Small intestine (tissue), 7 donors: ENCODE data around the gene TBL3. TPM values are rescaled to one million over a fixed set of nuclear protein-coding genes. Genes with fewer than 3 reads are reported as not detected.
"Not testable (repeated sequence)": the region's sequence is repeated elsewhere in the genome, so short reads cannot be mapped to it uniquely, and the experiment has no call there.

ENCODE experiments used
- DNase-seq, 2 donors: peaks; one replicate each; pipeline versions ENCODE4 v3.0.0 to v3.0.0-alpha.2; 2013
- FAIRE-seq: peaks from 2 replicates; lab custom pipeline; 2012; peaks lifted over from hg19 to GRCh38; lab: Jason Lieb, UNC
- H3K27ac ChIP-seq, 3 donors: one replicate each; pipeline ENCODE4 v1.5.1; 2013; ENCODE audit warnings: low read length in 2 of 3, mild to moderate bottlenecking in 2 of 3, control low read depth in 1 of 3, inconsistent platforms in 1 of 3, low read depth in 1 of 3, moderate library complexity in 1 of 3
- H3K27me3 ChIP-seq, 3 donors: one replicate each; pipeline ENCODE4 v1.6.1; 2013; ENCODE audit warnings: low read length in 3 of 3, inconsistent platforms in 1 of 3; ENCODE audit not compliant: control insufficient read depth in 3 of 3, insufficient read depth in 3 of 3
- H3K36me3 ChIP-seq, 3 donors: one replicate each; pipeline ENCODE4 v1.6.1; 2013; ENCODE audit warnings: low read length in 3 of 3, inconsistent platforms in 1 of 3, low read depth in 1 of 3, mild to moderate bottlenecking in 1 of 3, moderate library complexity in 1 of 3; ENCODE audit not compliant: control insufficient read depth in 3 of 3, insufficient read depth in 2 of 3
- H3K4me1 ChIP-seq, 3 donors: one replicate each; pipeline ENCODE4 v1.6.1; 2013; ENCODE audit warnings: low read length in 2 of 3, inconsistent platforms in 1 of 3, low read depth in 1 of 3, mild to moderate bottlenecking in 1 of 3, moderate library complexity in 1 of 3; ENCODE audit not compliant: control insufficient read depth in 3 of 3, insufficient read depth in 2 of 3
- H3K4me3 ChIP-seq, 3 donors: one replicate each; pipeline ENCODE4 v1.5.1; 2013; ENCODE audit warnings: low read length in 3 of 3, control low read depth in 1 of 3, inconsistent platforms in 1 of 3, low read depth in 1 of 3, mild to moderate bottlenecking in 1 of 3, moderate library complexity in 1 of 3
- H3K9me3 ChIP-seq, 2 donors: one replicate each; pipeline ENCODE4 v1.6.1; 2013; ENCODE audit warnings: low read depth in 1 of 2, low read length in 1 of 2; ENCODE audit not compliant: control insufficient read depth in 2 of 2, insufficient read depth in 1 of 2
- WGBS, 3 donors: extraction: QIAGEN DNeasy Blood & Tissue Kit; methylation state at CpG; one replicate each; pipeline ENCODE4 v1.1.7; 2013; 5-methylcytosine and 5-hydroxymethylcytosine counted together
- polyA plus RNA-seq, 4 donors: library from polyadenylated mRNA; stranded (reverse) in 3 of 4; unstranded in 1 of 4; fragments of 200-250 nt in 3 of 4; fragments of 120-200 nt in 1 of 4; gene quantifications; one replicate each; pipeline versions ENCODE4 v1.2.1 to v1.2.3, GENCODE V29; 2013
- donor health status: healthy with polysubstance abuse.
- donor health status: control.
- donor health status: control.
- donor health status: Bipolar disorder and iron deficiency.
- donor health status: healthy.

TBL3 gene
- polyA plus RNA-seq, 4 donors: 34.1 to 49.7 (median 45.6) TPM

DNA sequence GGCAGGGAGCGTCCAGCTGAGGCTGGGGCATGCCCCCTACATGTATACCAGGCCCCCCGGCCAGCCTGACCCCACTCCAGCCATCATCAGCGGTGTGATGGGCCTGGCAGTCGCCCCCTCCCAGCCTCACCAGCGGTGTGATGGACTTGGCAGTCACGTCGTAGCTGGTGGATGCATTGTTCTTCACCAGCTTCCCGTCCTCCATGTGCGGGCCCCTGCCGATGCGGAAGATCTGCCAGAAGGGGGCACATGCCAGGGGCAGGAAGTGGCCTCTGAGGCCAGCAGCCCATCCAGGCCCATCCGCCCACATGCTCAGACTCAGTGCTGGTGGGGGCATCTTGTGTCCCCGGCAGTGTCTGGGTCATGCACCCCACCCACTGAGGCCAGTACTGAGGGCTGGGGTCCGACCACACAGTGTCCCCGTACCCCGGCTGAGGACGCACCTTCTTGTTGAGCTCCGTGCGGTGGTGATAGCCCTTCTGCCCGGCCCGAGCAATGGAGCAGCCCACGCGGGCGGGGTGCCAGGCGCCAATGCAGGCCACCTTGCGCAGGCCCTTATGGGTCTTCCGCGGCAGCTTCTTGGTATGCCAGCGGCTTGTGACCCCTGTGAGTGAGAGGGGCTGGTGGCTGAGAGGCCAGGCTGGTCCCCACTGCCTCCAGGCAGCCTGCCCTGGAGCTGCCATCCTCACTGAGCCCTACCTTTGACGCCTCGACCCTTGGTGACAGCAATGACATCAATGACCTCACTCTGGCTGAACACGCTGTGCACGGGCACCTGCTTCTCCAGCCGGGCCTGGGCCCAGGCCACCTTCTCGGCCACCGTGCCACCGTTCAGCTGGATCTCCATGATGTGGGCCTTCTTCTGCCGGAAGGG, 25.1 kb upstream of the TBL3 start:
- H3K9me3 ChIP-seq: no peaks in the 10 kb centered on the region
- no peak overlapping the region for H3K4me3 ChIP-seq
- no peak for DNase-seq
- H3K27me3 ChIP-seq: no peaks in the 10 kb centered on the region
- H3K4me1 ChIP-seq: peaks cover 0 to 10% (median 0%) of the 10 kb centered on the region in 3 donors
- H3K36me3 ChIP-seq: no peaks in the 10 kb centered on the region
- H3K27ac ChIP-seq: no peak overlapping the region
- FAIRE-seq: no peak
- WGBS, 3 donors: 86 to 90% (median 89%) methylated on average over 30 to 38 of the region's 38 CpGs

- DNase-seq (no peak), FAIRE-seq (no peak)
- H3K36me3 ChIP-seq: no peaks in the 10 kb centered on the region
- no peaks in the 10 kb centered on the region for H3K9me3 ChIP-seq
- H3K27ac ChIP-seq: no peak overlapping the region
- no peak overlapping the region for H3K4me3 ChIP-seq
- no peaks in the 10 kb centered on the region for H3K27me3 ChIP-seq
- peaks cover 0 to 4% (median 0%) of the 10 kb centered on the region in 3 donors for H3K4me1 ChIP-seq
- 84 to 92% (median 90%) methylated on average over 9 of the region's 9 CpGs for WGBS, 3 donors
These were observed 24.5 kb upstream of the TBL3 start for GRCh38 chr16:1947369-1947670.

DNA sequence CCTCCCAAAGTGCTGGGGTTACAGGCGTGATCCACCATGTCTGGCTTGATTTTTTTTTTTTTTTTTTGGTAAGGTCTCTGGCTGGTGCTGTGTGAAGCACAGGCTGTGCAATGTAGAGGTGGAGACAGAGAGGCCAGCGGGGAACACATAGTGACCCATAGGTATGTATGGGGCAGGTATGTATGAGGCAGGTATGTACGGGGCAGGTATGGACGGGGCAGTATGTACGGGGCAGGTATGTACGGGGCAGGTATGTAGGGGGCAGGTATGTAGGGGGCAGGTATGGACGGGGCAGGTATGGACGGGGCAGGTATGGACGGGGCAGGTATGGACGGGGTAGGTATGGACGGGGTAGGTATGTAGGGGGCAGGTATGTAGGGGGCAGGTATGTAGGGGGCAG, 22.3 kb upstream of the TBL3 start:
- H3K4me3 ChIP-seq: no peak overlapping the region
- WGBS, 3 donors: 91 to 95% (median 93%) methylated on average over 11 of the region's 11 CpGs
- no peak for FAIRE-seq
- no peak for DNase-seq
- no peaks in the 10 kb centered on the region for H3K36me3 ChIP-seq
- peaks cover 0 to 3% (median 0%) of the 10 kb centered on the region in 3 donors for H3K27me3 ChIP-seq
- no peaks in the 10 kb centered on the region for H3K9me3 ChIP-seq
- H3K4me1 ChIP-seq: no peaks in the 10 kb centered on the region
- no peak overlapping the region for H3K27ac ChIP-seq

DNA sequence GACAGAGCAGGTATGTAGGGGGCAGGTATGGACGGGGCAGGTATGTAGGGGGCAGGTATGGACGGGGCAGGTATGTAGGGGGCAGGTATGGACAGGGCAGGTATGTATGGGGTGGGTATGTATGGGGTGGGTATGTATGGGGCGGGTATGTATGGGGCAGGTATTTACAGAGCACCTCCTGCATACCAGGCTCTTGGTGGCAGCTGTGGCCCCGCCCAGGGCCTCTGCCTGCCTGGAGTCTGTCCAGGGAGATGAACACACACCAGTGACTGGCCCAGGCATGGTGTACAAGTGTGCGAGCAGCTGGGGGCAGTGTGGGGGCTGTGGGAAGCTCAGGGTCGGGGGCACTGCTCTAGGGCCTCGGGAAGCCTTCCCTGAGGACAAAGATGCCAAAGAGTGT, 21.8 kb upstream of the TBL3 start:
- no peak overlapping the region for H3K4me3 ChIP-seq
- DNase-seq (no peak), FAIRE-seq (no peak)
- 51 to 75% (median 70%) methylated on average over 5 to 7 of the region's 7 CpGs for WGBS, 3 donors
- H3K9me3 ChIP-seq: no peaks in the 10 kb centered on the region
- H3K27me3 ChIP-seq: peaks cover 0 to 5% (median 0%) of the 10 kb centered on the region in 3 donors
- no peaks in the 10 kb centered on the region for H3K4me1 ChIP-seq
- no peaks in the 10 kb centered on the region for H3K36me3 ChIP-seq
- no peak overlapping the region for H3K27ac ChIP-seq

GRCh38 chr16:1950559-1950958, 21.3 kb upstream of the TBL3 start:
- H3K4me1 ChIP-seq: no peaks in the 10 kb centered on the region
- H3K9me3 ChIP-seq: no peaks in the 10 kb centered on the region
- FAIRE-seq (no peak), DNase-seq (no peak)
- H3K36me3 ChIP-seq: no peaks in the 10 kb centered on the region
- no peak overlapping the region for H3K27ac ChIP-seq
- H3K4me3 ChIP-seq: no peak overlapping the region
- 84 to 91% (median 91%) methylated on average over 19 of the region's 19 CpGs for WGBS, 3 donors
- peaks cover 0 to 6% (median 0%) of the 10 kb centered on the region in 3 donors for H3K27me3 ChIP-seq

DNA sequence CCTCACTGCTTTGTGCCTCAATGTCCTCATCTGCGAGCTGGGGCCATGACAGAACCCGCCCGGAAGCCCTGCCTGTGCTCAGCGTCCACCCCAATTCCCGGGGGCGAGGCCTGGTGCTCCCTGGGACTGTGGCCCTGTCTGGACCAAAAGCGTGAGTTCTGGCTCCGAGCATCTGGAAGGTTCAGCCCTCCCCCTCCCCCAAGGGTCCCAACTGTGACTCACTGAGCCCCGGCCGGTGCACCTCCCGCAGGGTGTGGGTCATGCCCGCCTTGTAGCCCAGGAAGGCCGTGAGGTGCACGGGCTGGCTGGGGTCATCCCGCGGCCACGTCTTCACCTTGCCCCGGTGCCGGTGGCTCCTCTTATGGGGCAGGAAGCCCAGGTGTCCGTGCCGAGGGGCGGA, 18.1 kb upstream of the TBL3 start:
- Histone ChIP-seq H3K27ac (no peak overlapping the region), H3K9me3 (no peaks in the 10 kb centered on the region), H3K36me3 (no peaks in the 10 kb centered on the region), H3K4me3 (no peak overlapping the region), H3K27me3 (peaks cover 0 to 13% (median 0%) of the 10 kb centered on the region in 3 donors), H3K4me1 (peaks cover 0 to under 1% (median 0%) of the 10 kb centered on the region in 3 donors)
- DNase-seq (no peak), FAIRE-seq (no peak)
- 85 to 89% (median 87%) methylated on average over 20 to 22 of the region's 22 CpGs for WGBS, 3 donors

DNA sequence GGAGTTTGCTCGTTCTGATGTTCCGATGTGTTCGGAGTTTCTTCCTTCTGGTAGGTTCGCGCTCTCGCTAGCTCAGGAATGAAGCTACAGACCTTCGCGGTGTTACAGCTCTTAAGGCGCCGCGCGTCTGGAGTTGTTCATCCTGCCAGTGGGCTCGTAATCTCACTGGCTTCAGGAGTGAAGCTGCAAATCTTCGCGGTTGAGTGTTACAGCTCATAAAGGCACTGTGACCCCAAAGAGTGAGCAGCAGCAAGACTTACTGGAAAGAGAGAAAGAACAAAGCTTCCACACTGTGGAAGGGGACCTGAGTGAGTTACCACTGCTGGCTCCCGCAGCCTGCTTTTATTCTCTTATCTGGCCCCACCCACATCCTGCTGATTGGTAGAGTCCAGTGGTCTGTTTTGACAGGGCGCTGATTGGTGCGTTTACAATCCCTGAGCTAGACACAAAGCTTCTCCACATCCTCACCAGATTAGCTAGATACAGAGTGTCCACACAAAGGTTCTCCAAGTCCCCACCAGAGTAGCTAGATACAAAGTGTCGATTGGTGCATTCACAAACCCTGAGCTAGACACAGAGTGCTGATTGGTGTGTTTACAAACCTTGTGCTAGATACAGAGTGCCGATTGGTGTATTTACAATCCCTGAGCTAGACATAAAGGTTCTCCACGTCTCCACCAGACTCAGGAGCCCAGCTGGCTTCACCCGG, 14.3 kb upstream of the TBL3 start:
- not testable (repeated sequence) for FAIRE-seq
- 82 to 92% (median 87%) methylated on average over 20 to 21 of the region's 22 CpGs for WGBS, 3 donors

DNA sequence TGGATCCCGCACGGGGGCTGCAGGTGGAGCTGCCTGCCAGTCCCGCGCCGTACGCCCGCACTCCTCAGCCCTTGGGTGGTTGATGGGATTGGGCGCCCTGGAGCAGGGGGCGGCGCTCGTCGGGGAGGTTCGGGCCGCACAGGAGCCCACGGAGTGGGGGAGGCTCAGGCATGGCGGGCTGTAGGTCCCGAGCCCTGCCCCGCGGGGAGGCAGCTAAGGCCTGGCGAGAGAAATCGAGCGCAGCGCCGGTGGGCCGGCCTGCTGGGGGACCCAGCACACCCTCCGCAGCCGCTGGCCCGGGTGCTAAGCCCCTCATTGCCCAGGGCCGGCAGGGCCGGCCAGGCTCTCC, 13.7 kb upstream of the TBL3 start:
- not testable (repeated sequence) for H3K9me3 ChIP-seq, H3K27ac ChIP-seq, DNase-seq, H3K4me3 ChIP-seq, FAIRE-seq
- H3K36me3 ChIP-seq: peaks cover 3 to 28% (median 13%) of the 10 kb centered on the region in 3 donors
- WGBS, 3 donors: 70 to 81% (median 76%) methylated on average over 24 to 30 of the region's 30 CpGs
- H3K4me1 ChIP-seq: peaks cover 0 to 25% (median 3%) of the 10 kb centered on the region in 3 donors
- H3K27me3 ChIP-seq: peaks cover 0 to 12% (median 0%) of the 10 kb centered on the region in 3 donors

More for the DNA sequence above, 14.3 kb upstream of the TBL3 start:
- H3K4me1 ChIP-seq: peaks cover 0 to 20% (median 3%) of the 10 kb centered on the region in 3 donors
- H3K27ac ChIP-seq, DNase-seq, H3K4me3 ChIP-seq, H3K9me3 ChIP-seq: not testable (repeated sequence)
- H3K27me3 ChIP-seq: peaks cover 0 to 15% (median 0%) of the 10 kb centered on the region in 3 donors
- peaks cover 3 to 23% (median 10%) of the 10 kb centered on the region in 3 donors for H3K36me3 ChIP-seq
